Measurements from ENCODE around the gene TRIO. TPM values are rescaled to one million over a fixed set of nuclear protein-coding genes. Genes with fewer than 3 reads are reported as not detected.
"Not testable (repeated sequence)": the region's sequence is repeated elsewhere in the genome, so short reads cannot be mapped to it uniquely, and the experiment has no call there.

TRIO gene
- total and polyA plus RNA-seq, 2 donors (not counting 1 experiment from before 2014, with no cell fraction given): 134 to 281 TPM

DNA sequence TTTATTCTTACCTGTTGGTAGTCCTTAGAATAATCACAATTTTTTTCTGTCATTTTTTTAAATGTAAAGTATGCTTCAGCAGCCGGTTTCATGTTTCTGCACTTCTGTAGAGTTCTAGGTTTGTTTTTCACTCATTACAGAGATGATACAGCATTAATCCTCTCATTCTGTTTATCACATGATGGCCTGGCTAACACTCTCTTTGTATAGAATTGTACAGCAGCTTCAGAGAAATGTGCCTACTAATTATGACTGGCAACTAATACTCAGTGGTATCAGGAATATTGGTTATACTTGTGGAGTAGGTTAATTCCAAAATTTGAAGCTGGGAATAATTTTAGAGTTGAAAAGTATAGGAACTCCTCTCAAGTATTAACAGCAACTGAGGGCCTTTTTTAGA lies 245.6 kb downstream of the TRIO start:
- DNase-seq (ENCODE audit: low read depth in 2 of 2): no peak
- Histone ChIP-seq H3K27me3 (ENCODE audit: control insufficient read depth, insufficient read depth, low read length) (no peaks in the 10 kb centered on the region), H3K9ac (ENCODE audit: insufficient read depth, low read length) (no peak overlapping the region), H3K4me1 (ENCODE audit: control insufficient read depth, extremely low read depth, insufficient read depth, low read length) (no peaks in the 10 kb centered on the region), H3K36me3 (ENCODE audit: control insufficient read depth, insufficient read depth, low read length) (peaks cover 27% of the 10 kb centered on the region), H2AFZ (ENCODE audit: low read length) (no peak overlapping the region), H3K79me2 (ENCODE audit: control insufficient read depth, insufficient read depth, low read length) (peaks cover 7% of the 10 kb centered on the region), H4K20me1 (ENCODE audit: control insufficient read depth, extremely low read depth, insufficient read depth, low read length) (no peaks in the 10 kb centered on the region), H3K4me3 (replicated peaks in 1 of 4; ENCODE audit: control extremely low read depth in 1 of 4, insufficient read depth in 1 of 4, low read depth in 3 of 4, low read length in 4 of 4) (no peak overlapping the region), H3K27ac (ENCODE audit: insufficient read depth, low read length) (no peak overlapping the region), H3K4me2 (ENCODE audit: extremely low read depth, insufficient read depth, low read length) (no peak overlapping the region), H3K9me3 (ENCODE audit: control insufficient read depth, insufficient read depth, low read depth, low read length) (no peaks in the 10 kb centered on the region)
- TF ChIP-seq CTCF (conservative IDR thresholded peaks at IDR 0.05 in 1 of 2, IDR thresholded peaks at IDR 0.05 in 1 of 2; ENCODE audit: low read depth in 1 of 2, low read length in 2 of 2) (no peak), EZH2 (IDR thresholded peaks at IDR 0.05; ENCODE audit: low read length, missing control alignments) (no peak)

DNA sequence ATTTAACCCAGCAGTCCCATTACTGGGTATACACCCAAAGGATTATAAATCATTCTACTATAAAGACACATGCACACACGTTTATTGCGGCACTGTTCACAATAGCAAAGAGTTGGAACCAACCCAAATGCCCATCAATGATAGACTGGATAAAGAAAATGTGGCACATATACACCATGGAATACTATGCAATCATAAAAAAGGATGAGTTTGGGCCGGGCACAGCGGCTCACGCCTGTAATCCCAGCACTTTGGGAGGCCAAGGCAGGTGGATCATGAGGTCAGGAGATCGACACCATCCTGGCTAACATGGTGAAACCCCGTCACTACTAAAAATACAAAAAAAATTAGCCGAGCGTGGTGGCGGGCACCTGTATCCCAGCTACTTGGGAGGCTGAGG lies 249.4 kb downstream of the TRIO start:
- H3K9me3 ChIP-seq (ENCODE audit: control insufficient read depth, insufficient read depth, low read depth, low read length); DNase-seq (ENCODE audit: low read depth in 2 of 2); H2AFZ ChIP-seq (ENCODE audit: low read length); H3K27ac ChIP-seq (ENCODE audit: insufficient read depth, low read length); H4K20me1 ChIP-seq (ENCODE audit: control insufficient read depth, extremely low read depth, insufficient read depth, low read length); H3K4me2 ChIP-seq (ENCODE audit: extremely low read depth, insufficient read depth, low read length); H3K9ac ChIP-seq (ENCODE audit: insufficient read depth, low read length); H3K27me3 ChIP-seq (ENCODE audit: control insufficient read depth, insufficient read depth, low read length); H3K4me3 ChIP-seq (replicated peaks in 1 of 4; ENCODE audit: control extremely low read depth in 1 of 4, insufficient read depth in 1 of 4, low read depth in 3 of 4, low read length in 4 of 4); H3K79me2 ChIP-seq (ENCODE audit: control insufficient read depth, insufficient read depth, low read length): not testable (repeated sequence)
- Histone ChIP-seq H3K36me3 (ENCODE audit: control insufficient read depth, insufficient read depth, low read length) (peaks cover 30% of the 10 kb centered on the region), H3K4me1 (ENCODE audit: control insufficient read depth, extremely low read depth, insufficient read depth, low read length) (peaks cover 11% of the 10 kb centered on the region)

GRCh38 chr5:14394365-14394764 lies 251.2 kb downstream of the TRIO start:
- Histone ChIP-seq H3K27me3 (ENCODE audit: control insufficient read depth, insufficient read depth, low read length) (no peaks in the 10 kb centered on the region), H3K4me1 (ENCODE audit: control insufficient read depth, extremely low read depth, insufficient read depth, low read length) (peaks cover 24% of the 10 kb centered on the region), H3K36me3 (ENCODE audit: control insufficient read depth, insufficient read depth, low read length) (peaks cover 26% of the 10 kb centered on the region), H3K4me3 (replicated peaks in 1 of 4; ENCODE audit: control extremely low read depth in 1 of 4, insufficient read depth in 1 of 4, low read depth in 3 of 4, low read length in 4 of 4) (no peak overlapping the region), H3K79me2 (ENCODE audit: control insufficient read depth, insufficient read depth, low read length) (peaks cover 3% of the 10 kb centered on the region), H3K4me2 (ENCODE audit: extremely low read depth, insufficient read depth, low read length) (no peak overlapping the region), H3K9me3 (ENCODE audit: control insufficient read depth, insufficient read depth, low read depth, low read length) (no peaks in the 10 kb centered on the region), H4K20me1 (ENCODE audit: control insufficient read depth, extremely low read depth, insufficient read depth, low read length) (no peaks in the 10 kb centered on the region), H3K27ac (ENCODE audit: insufficient read depth, low read length) (no peak overlapping the region), H2AFZ (ENCODE audit: low read length) (no peak overlapping the region), H3K9ac (ENCODE audit: insufficient read depth, low read length) (no peak overlapping the region)
- no peak for DNase-seq (ENCODE audit: low read depth in 2 of 2)
- TF ChIP-seq EZH2 (IDR thresholded peaks at IDR 0.05; ENCODE audit: low read length, missing control alignments) (no peak), CTCF (conservative IDR thresholded peaks at IDR 0.05 in 1 of 2, IDR thresholded peaks at IDR 0.05 in 1 of 2; ENCODE audit: low read depth in 1 of 2, low read length in 2 of 2) (no peak)
